HG03280 (cell line): Measurements from ENCODE around the gene OSBP2.

Experiments used
- ATAC-seq: cut with Tn5 transposase; IDR thresholded peaks from one replicate; pipeline ENCODE4 v1.9.1; 2021; ENCODE audit warnings: mild to moderate bottlenecking, moderate library complexity; ENCODE audit not compliant: unreplicated experiment

OSBP2 gene

GRCh38 chr22:30890686-30891442 lies 196.2 kb downstream of the OSBP2 start:
- no peak for ATAC-seq

GRCh38 chr22:30891443-30891755 lies 196.7 kb downstream of the OSBP2 start:
- no peak for ATAC-seq

GRCh38 chr22:30891781-30892180 lies 197.1 kb downstream of the OSBP2 start:
- no peak for ATAC-seq

- no peak for ATAC-seq
These were observed 197.6 kb downstream of the OSBP2 start for GRCh38 chr22:30892286-30892685.

- ATAC-seq, result no peak
These were observed 198.1 kb downstream of the OSBP2 start for GRCh38 chr22:30892731-30893221.

GRCh38 chr22:30893434-30894370 lies 199.0 kb downstream of the OSBP2 start:
- no peak for ATAC-seq

GRCh38 chr22:30894371-30894740 lies 199.7 kb downstream of the OSBP2 start:
- no peak for ATAC-seq

GRCh38 chr22:30902496-30903357 lies 208.1 kb downstream of the OSBP2 start:
- no peak for ATAC-seq

- no peak for ATAC-seq
These were observed 209.3 kb downstream of the OSBP2 start for GRCh38 chr22:30903876-30904460.

GRCh38 chr22:30905696-30906341 lies 211.1 kb downstream of the OSBP2 start:
- ATAC-seq, result no peak

GRCh38 chr22:30906411-30906810 lies 211.7 kb downstream of the OSBP2 start:
- no peak for ATAC-seq

- no peak for ATAC-seq
These were observed 212.3 kb downstream of the OSBP2 start for GRCh38 chr22:30906946-30907345.

- no peak for ATAC-seq
These were observed 213.4 kb downstream of the OSBP2 start for GRCh38 chr22:30908051-30908461.

- ATAC-seq, result no peak
These were observed 214.6 kb downstream of the OSBP2 start for GRCh38 chr22:30909306-30909705.

GRCh38 chr22:30910358-30910757 lies 215.7 kb downstream of the OSBP2 start:
- no peak for ATAC-seq

GRCh38 chr22:30918761-30919160 lies 224.1 kb downstream of the OSBP2 start:
- ATAC-seq, result no peak

GRCh38 chr22:30919973-30920372 lies 225.3 kb downstream of the OSBP2 start:
- no peak for ATAC-seq

- ATAC-seq, result no peak
These were observed 225.7 kb downstream of the OSBP2 start for GRCh38 chr22:30920407-30920806.

GRCh38 chr22:30921108-30921507 lies 226.4 kb downstream of the OSBP2 start:
- no peak for ATAC-seq

GRCh38 chr22:30922151-30922611 lies 227.5 kb downstream of the OSBP2 start:
- ATAC-seq, result no peak
